SJSA1 (cell line): ENCODE measurements around the gene MTMR3. TPM values are rescaled to one million over a fixed set of nuclear protein-coding genes. Genes with fewer than 3 reads are reported as not detected.

Experiments
- DNase-seq, 2 experiments: peaks; one replicate each; pipeline ENCODE4 v3.0.0-alpha.2; 2015 to 2020; ENCODE audit warnings: low spot score in 2 of 2, low read depth in 1 of 2
- H3K27ac ChIP-seq: fragments of 250-450 bp; sonication (Bioruptor Pico); 2 replicates; pipeline ENCODE4 v1.5.1; 2020; ENCODE audit warnings: mild to moderate bottlenecking, moderate library complexity
- H3K27me3 ChIP-seq: fragments of 250-450 bp; sonication (Bioruptor Pico); replicated peaks from 2 replicates; pipeline ENCODE4 v1.5.1; 2020; ENCODE audit warnings: mild to moderate bottlenecking, moderate library complexity
- H3K36me3 ChIP-seq: fragments of 250-450 bp; sonication (Bioruptor Pico); 2 replicates; pipeline ENCODE4 v1.5.1; 2020; ENCODE audit warnings: mild to moderate bottlenecking
- H3K4me1 ChIP-seq: fragments of 250-450 bp; sonication (Bioruptor Pico); replicated peaks from 2 replicates; pipeline ENCODE4 v1.6.1; 2021; ENCODE audit warnings: mild to moderate bottlenecking
- H3K4me3 ChIP-seq: fragments of 250-450 bp; sonication (Bioruptor Pico); 2 replicates; pipeline ENCODE4 v1.5.1; 2020; ENCODE audit warnings: mild to moderate bottlenecking
- H3K9me3 ChIP-seq: fragments of 250-450 bp; sonication (Bioruptor Pico); replicated peaks from 2 replicates; pipeline ENCODE4 v1.5.1; 2020; ENCODE audit warnings: mild to moderate bottlenecking
- total RNA-seq: library from RNA; depleted of rRNA; stranded (reverse); fragments of >200 nt; shearing (Covaris generic); gene quantifications from 2 replicates; pipeline ENCODE4 v1.2.3, GENCODE V29; 2014

MTMR3 gene
- total RNA-seq, 1 experiment from 2014 or later = 26.4 TPM

DNA sequence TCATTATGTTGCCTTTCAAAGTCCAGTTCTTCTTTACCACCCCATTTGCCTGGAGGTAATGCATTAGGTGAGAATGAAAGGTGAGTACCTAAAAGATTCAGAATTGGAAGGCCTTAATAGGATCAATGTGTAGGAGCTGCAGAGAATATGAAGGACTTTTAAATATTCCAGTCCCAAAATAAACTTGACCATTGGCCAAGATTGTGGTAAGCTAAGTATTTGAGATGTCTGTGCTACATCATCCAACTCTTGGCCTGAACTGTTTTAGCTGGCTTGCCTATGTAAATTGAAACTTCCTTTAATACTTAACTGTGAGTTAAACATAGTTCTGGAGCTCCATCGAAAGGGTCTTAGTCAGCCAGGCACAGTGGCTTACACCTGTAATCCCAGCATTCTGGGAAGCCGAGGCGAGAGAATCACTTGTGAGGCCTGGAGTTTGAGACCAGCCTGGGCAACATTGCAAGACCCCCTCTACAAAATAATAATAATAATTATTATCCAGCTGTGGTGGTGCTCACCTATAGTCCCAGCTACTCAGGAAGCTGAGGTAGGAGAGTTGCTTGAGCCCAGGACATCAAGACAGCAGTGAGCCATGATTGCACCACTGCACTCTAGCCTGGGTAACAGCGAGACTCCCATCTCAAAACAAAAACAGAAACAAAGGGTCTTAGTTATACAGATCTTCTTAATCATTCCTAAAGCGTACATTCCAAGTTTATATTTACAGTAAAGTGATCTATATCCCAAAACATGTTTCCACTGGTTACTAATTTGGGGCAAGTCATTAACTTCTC is 29.8 kb downstream of the MTMR3 start:
- H3K4me3 ChIP-seq = no peak overlapping the region
- H3K36me3 ChIP-seq = no peaks in the 10 kb centered on the region
- peaks cover 68% of the 10 kb centered on the region for H3K4me1 ChIP-seq
- peak overlapping the region; percentile 89 for H3K27ac ChIP-seq
- H3K9me3 ChIP-seq = no peaks in the 10 kb centered on the region
- DNase-seq = peak in 1 of 2 experiments; percentile 62
- no peaks in the 10 kb centered on the region for H3K27me3 ChIP-seq

DNA sequence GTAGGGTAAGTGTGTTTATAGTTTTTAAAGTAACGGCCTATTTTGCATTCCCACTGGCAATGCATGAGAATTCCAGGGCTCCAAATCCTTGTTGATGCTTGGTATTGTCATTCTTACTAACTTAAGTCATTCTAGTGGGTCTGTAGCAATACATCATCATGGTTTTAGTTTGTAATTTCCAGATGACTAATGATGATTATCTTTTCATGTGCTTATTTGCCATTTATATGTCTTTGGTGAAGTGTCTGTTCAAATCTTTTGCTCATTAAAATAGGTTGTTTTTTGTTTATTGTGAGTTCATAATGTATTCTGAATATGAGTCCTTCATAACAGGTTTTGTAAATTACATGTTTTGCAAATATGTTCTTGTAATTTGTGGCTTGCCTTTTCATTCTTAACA is 31.2 kb downstream of the MTMR3 start:
- no peaks in the 10 kb centered on the region for H3K27me3 ChIP-seq
- H3K27ac ChIP-seq = peak overlapping the region; percentile 89
- H3K4me3 ChIP-seq = peak overlapping the region; percentile 5; the same call in 1 of the 2 replicates
- H3K9me3 ChIP-seq = no peaks in the 10 kb centered on the region
- H3K4me1 ChIP-seq = peaks cover 64% of the 10 kb centered on the region
- H3K36me3 ChIP-seq = no peaks in the 10 kb centered on the region
- DNase-seq = peak; percentile 49 to 84

DNA sequence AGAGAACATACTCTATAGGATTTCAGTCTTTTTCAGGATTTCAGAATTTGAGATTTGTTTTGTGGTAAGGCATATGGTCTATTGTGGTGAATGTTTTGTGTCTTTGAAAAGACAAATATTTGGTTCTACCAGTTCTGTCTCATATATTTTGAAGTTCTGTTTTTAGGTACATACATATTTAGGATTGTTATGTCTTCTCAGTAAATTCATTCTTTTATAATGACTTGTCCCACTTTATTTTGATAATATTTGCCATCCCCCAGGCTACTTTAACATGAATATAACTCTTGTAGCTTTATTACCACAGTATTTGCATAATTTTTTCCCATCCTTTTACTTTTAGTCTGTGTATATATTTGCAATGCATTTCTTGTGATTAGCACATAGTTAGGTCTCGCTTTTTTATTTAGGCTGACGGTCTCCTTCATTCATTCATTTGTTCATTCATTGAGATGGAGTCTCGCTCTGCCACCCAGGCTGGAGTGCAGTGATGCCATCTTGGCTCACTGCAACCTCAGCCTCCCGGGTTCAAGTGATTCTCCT is 32.1 kb downstream of the MTMR3 start:
- Histone ChIP-seq H3K4me3 (no peak overlapping the region), H3K9me3 (no peaks in the 10 kb centered on the region), H3K4me1 (peaks cover 72% of the 10 kb centered on the region), H3K27ac (peak overlapping the region; percentile 89), H3K27me3 (no peaks in the 10 kb centered on the region), H3K36me3 (no peaks in the 10 kb centered on the region)
- DNase-seq = peak in 1 of 2 experiments; percentile 39

DNA sequence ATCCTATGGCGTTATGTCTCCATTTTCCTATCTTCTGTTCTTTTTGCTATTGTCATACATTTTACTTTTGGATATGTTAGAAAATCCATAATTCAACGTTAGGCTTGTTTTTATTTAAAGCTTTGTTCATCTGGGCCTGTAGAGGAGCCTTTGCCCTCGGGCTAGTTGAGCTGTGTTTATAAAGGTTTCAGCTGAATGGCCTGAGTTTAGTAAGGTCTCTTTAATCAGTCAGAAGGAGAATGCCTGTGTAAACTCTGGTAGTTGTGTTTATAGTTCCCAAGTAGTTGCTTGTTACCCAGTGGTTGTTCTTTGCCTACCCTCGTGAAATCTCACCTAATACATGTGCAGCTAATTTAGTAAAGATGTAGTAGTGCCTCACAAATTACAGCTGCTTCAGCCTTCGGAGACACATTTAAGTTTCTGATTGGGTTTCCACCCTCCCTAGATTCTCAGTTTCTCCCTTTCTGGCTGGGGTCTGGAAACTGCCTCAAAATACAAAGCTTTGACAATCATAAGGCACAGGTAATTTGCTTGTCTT is 33.1 kb downstream of the MTMR3 start:
- no peaks in the 10 kb centered on the region for H3K27me3 ChIP-seq
- H3K27ac ChIP-seq = 0 out of 2 replicates have a peak overlapping the region, but pooled peaks have one; percentile 0
- H3K4me1 ChIP-seq = peaks cover 81% of the 10 kb centered on the region
- H3K36me3 ChIP-seq = no peaks in the 10 kb centered on the region
- peak; percentile 44 to 55 for DNase-seq
- no peak overlapping the region for H3K4me3 ChIP-seq
- no peaks in the 10 kb centered on the region for H3K9me3 ChIP-seq

DNA sequence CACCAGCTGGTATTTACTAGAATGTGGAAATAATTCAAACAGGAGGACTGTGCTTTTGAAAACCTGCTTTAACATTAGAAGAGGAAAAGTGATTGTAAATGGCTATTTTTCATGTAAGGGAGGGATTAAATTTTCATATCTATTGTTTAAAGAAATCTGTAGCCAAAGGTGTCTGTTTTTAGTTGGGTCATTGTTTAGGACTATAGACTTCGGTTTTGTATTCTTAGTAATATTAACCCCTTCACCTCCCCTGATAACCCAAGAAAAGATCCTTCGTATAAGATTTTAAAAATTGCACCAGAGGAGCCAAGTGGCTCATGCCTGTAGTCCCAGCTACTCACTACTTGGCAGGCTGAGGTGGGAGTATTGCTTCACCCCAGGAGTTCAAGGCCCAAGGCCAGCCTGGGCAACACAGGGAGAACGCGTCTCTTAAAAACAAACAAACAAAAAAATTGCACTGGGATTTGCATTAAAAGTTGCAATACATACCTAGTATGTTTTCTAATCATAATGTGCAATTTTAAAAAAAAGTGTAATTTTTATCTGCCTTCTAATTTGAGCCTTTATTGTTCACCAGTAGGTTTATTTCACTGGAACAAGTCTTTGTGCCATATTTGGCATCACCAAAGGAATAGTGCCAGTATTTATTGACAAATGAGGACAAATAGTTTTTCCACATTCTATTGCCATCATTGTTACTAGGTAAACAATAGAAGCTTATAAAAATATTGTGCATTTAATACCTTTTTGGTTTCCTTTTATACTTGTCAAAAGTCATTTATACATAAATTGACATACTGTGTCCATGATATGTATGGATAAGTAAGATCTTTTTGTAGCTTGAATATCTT is 34.3 kb downstream of the MTMR3 start:
- H3K36me3 ChIP-seq = no peaks in the 10 kb centered on the region
- no peaks in the 10 kb centered on the region for H3K27me3 ChIP-seq
- no peak overlapping the region for H3K27ac ChIP-seq
- H3K9me3 ChIP-seq = no peaks in the 10 kb centered on the region
- DNase-seq = no peak
- H3K4me1 ChIP-seq = peaks cover 77% of the 10 kb centered on the region
- no peak overlapping the region for H3K4me3 ChIP-seq

DNA sequence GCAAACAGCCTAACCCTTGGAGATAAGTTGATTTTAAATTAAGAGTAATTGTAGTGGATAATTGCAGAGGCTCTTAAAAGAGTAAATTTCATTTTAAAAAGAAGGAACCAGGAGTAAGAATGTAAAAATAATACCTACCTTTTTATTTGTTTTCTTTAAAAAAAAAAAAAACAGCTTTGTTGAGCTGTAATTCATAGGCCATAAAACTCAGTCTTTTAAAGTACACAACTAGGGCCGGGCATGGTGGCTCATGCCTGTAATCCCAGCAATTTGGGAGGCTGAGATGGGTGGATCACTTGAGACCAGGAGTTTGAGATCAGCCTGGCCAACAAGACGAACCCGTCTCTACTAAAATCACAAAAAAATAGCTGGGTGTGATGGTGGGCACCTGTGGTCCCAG is 42.4 kb downstream of the MTMR3 start:
- no peaks in the 10 kb centered on the region for H3K27me3 ChIP-seq
- H3K4me1 ChIP-seq = peaks cover 7% of the 10 kb centered on the region
- H3K4me3 ChIP-seq = no peak overlapping the region
- no peaks in the 10 kb centered on the region for H3K9me3 ChIP-seq
- no peak overlapping the region for H3K27ac ChIP-seq
- no peaks in the 10 kb centered on the region for H3K36me3 ChIP-seq
- no peak for DNase-seq

DNA sequence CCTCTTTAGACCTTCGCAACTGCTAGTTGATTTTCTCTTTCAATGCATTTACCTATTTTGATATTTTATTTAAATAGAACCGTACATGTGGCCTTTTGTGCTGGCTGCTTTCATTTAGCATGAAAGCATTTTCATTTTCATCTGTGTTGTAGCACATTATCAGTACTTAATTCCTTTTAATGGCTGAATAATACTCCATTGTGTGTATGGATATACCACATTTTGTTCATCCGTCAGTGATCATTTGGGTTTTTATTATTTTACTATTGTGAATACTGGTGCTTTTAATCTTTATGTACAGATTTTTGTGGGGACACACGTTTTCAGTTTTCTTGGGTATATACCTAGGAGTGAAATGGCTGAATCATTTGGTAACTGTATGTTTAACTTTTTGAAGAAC is 43.1 kb downstream of the MTMR3 start:
- Histone ChIP-seq H3K4me1 (0 out of 2 replicates have a peak, but pooled peaks cover 2% of the 10 kb centered on the region), H3K9me3 (no peaks in the 10 kb centered on the region), H3K36me3 (no peaks in the 10 kb centered on the region), H3K4me3 (no peak overlapping the region), H3K27ac (no peak overlapping the region), H3K27me3 (no peaks in the 10 kb centered on the region)
- DNase-seq = no peak

DNA sequence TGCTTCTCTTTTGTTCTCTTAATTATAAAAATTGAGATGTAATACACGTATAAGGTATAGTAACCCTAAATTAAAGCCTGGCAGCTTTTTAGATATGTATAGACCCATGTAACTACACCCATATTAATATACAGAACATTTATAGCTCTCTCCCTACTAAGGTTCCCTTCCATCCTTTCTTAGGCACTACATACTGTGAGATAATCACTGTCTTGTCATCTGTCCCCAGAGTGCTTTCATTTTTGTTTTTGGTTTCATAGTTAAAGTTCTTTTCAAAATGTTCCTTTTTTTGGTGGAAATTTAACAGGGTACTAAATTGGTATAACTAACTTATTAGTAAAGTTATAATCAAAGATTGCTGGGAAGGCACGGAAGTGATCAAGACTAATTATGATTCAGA is 49.2 kb downstream of the MTMR3 start:
- Histone ChIP-seq H3K27ac (no peak overlapping the region), H3K9me3 (no peaks in the 10 kb centered on the region)

DNA sequence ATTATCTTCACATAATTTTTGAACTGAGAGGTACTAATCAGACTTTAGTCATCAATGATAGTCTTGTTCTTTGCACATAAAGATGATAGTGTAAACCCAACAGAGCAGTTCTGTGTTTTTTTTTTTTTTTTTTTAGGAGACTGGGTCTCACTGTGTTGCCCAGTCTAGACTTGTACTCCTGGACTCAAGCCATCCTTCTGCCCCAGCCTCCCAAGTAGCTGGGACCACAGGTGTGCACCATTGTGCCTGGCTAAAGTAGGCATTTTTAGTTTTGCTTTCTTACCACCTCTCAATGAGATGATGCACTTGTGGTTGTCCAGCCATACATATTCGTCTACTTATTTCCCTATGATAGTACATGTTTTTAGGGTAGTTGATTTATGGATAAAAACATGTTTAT is 50.6 kb downstream of the MTMR3 start:
- no peak for DNase-seq
- no peak overlapping the region for H3K27ac ChIP-seq
- no peaks in the 10 kb centered on the region for H3K36me3 ChIP-seq

More for the DNA sequence above, 49.2 kb downstream of the MTMR3 start:
- Histone ChIP-seq H3K4me3 (no peak overlapping the region), H3K27me3 (no peaks in the 10 kb centered on the region), H3K4me1 (peaks cover 14% of the 10 kb centered on the region), H3K36me3 (no peaks in the 10 kb centered on the region)
- no peak for DNase-seq

DNA sequence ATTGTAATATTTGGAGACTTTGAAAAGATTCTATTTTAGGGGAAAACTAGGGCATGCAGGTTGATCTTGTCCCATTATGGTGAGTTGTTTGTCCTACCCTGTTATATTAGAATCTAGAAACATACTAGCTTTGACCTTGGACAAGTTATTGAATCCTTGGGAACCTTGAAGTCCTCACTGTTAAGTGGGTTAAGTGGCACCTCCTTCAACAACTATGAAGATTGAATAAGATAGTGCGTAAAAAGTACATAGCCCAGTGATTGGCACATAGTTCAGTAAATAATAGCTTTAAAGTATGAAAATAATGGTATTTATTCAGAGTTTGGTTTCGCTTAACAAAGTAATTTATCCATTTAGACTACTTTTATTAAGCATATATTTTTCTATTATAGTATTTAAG is 51.6 kb downstream of the MTMR3 start:
- Histone ChIP-seq H3K36me3 (no peaks in the 10 kb centered on the region), H3K27ac (no peak overlapping the region), H3K27me3 (no peaks in the 10 kb centered on the region), H3K4me1 (peaks cover 22% of the 10 kb centered on the region), H3K4me3 (no peak overlapping the region), H3K9me3 (no peaks in the 10 kb centered on the region; the same call in 1 of the 2 replicates)
- no peak for DNase-seq

More for the DNA sequence above, 50.6 kb downstream of the MTMR3 start:
- H3K9me3 ChIP-seq = no peaks in the 10 kb centered on the region
- H3K27me3 ChIP-seq = no peaks in the 10 kb centered on the region
- peaks cover 22% of the 10 kb centered on the region for H3K4me1 ChIP-seq
- H3K4me3 ChIP-seq = no peak overlapping the region

DNA sequence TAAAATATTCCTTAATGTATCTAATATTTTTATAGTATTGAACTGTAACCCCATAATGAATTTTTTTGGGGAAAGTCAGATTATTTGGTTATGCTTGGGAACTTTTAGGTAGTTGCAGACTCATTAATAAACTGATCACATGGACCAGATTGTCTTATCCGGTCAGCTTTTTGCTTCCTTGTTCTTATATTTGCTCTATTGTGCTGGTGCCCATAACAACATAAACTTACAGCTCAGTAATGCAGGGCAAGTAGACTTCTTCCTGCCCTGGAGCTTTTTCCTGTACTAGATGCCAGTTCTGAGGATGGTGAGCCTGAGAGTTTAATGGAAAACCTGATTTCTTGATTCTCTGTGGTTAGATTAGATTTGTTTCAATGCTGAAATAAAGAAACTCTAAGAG is 53.2 kb downstream of the MTMR3 start:
- no peak for DNase-seq
- H3K27ac ChIP-seq = no peak overlapping the region
- no peaks in the 10 kb centered on the region for H3K36me3 ChIP-seq
- H3K9me3 ChIP-seq = no peaks in the 10 kb centered on the region; the same call in 1 of the 2 replicates
- H3K4me1 ChIP-seq = peaks cover 22% of the 10 kb centered on the region
- no peak overlapping the region for H3K4me3 ChIP-seq
- H3K27me3 ChIP-seq = no peaks in the 10 kb centered on the region

DNA sequence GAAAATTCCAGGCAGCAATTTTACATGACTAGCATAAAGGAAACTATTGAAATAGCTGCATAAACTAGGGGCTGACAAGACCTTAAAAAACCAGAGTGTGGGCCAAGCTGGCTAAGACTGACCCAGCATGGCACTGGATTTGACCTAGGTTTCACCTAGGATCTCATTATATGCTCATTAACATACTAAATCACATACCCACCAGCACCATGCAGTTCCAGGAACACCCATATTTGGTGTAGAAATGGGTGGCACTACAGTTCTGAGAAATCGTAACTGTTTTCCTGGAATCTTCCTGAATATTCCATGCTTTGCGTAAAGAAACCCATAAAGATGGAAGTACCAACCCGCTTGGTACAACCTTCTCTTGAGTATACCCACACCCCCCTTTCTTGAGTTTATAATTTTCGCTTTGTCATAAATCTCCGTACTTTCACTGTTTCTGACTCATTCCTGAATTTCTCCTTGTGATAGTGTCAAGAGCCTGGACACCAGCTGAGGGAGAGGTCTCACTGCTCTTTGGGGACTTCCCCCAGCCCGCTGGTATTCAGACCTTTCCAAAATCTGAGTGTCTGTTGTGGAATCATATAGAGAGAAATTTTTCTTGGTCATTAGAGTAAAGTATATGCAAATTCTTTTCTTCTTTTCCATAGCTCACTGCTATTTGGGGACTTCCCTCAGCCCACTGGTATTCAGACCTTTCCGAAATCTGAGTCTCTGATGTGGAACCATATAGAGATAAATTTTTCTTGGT is 55.1 kb downstream of the MTMR3 start:
- Histone ChIP-seq H3K9me3 (no peaks in the 10 kb centered on the region; the same call in 1 of the 2 replicates), H3K4me1 (peaks cover 22% of the 10 kb centered on the region), H3K4me3 (no peak overlapping the region), H3K36me3 (no peaks in the 10 kb centered on the region), H3K27ac (no peak overlapping the region), H3K27me3 (no peaks in the 10 kb centered on the region)
- no peak for DNase-seq

DNA sequence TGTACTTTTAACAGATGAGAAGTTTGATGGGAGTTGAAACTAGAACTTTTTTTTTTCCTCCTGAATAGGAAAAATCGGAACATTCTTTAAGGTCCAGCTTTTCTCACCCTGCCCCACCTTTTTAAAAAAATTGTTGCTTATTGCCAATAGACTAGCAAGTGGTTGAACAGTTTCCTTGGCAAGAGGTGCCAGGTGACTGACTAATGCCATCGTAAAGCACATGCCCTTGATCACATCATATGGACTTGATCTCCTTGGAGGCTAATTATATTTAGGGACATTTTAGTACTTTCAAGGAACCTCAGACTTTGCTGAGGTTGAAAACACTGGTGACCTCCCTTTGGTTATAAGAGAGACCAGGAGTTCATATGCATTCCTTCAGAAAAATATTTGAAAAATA is 57.6 kb downstream of the MTMR3 start:
- DNase-seq = no peak
- H3K36me3 ChIP-seq = no peaks in the 10 kb centered on the region
- H3K4me3 ChIP-seq = no peak overlapping the region
- no peaks in the 10 kb centered on the region; the same call in 1 of the 2 replicates for H3K9me3 ChIP-seq
- H3K27me3 ChIP-seq = no peaks in the 10 kb centered on the region
- no peak overlapping the region for H3K27ac ChIP-seq
- peaks cover 31% of the 10 kb centered on the region for H3K4me1 ChIP-seq
